ENCODE measurements around the gene RPS5.
A peak's percentile ranks its signal among the peaks of the same experiment; 100 is the strongest.

RPS5 gene

GRCh38 chr19:58408152-58409009, 21.3 kb downstream of the RPS5 start, which contains the start of gene ZNF584:
Gene ZNF584 (plus strand): TSS chr19:58408649. CDS start chr19:58409148, 499 bp downstream.
- TF ChIP-seq CTCF (IDR thresholded peaks at IDR 0.05; ENCODE audit: extremely low read depth, insufficient read depth, missing control alignments): peak; percentile 21
- DNase-seq (ENCODE audit: low spot score): peak; percentile 97
- in situ Hi-C loops (cut with MboI; ENCODE audit: low pct_unique_long_range_greater_than_20kb, low sequenced_read_pairs, unreplicated experiment): no loop called here

- no peak for DNase-seq (ENCODE audit: low spot score)
- in situ Hi-C loops (cut with MboI; ENCODE audit: low pct_unique_long_range_greater_than_20kb, low sequenced_read_pairs, unreplicated experiment): no loop called here
- no peak for TF ChIP-seq CTCF (IDR thresholded peaks at IDR 0.05; ENCODE audit: extremely low read depth, insufficient read depth, missing control alignments)
Measured at GRCh38 chr19:58409010-58409790, 22.1 kb downstream of the RPS5 start.

- in situ Hi-C loops (cut with MboI; ENCODE audit: low pct_unique_long_range_greater_than_20kb, low sequenced_read_pairs, unreplicated experiment): no loop called here
- DNase-seq (ENCODE audit: low spot score): no peak
- no peak for TF ChIP-seq CTCF (IDR thresholded peaks at IDR 0.05; ENCODE audit: extremely low read depth, insufficient read depth, missing control alignments)
Measured at GRCh38 chr19:58416604-58417003, 29.5 kb downstream of the RPS5 start.

- no peak for TF ChIP-seq CTCF (IDR thresholded peaks at IDR 0.05; ENCODE audit: extremely low read depth, insufficient read depth, missing control alignments)
- in situ Hi-C loops (cut with MboI; ENCODE audit: low pct_unique_long_range_greater_than_20kb, low sequenced_read_pairs, unreplicated experiment): no loop called here
- DNase-seq (ENCODE audit: low spot score): no peak
Measured at GRCh38 chr19:58417071-58417470, 30.0 kb downstream of the RPS5 start.

- TF ChIP-seq CTCF (IDR thresholded peaks at IDR 0.05; ENCODE audit: extremely low read depth, insufficient read depth, missing control alignments): no peak
- in situ Hi-C loops (cut with MboI; ENCODE audit: low pct_unique_long_range_greater_than_20kb, low sequenced_read_pairs, unreplicated experiment): no loop called here
Measured at GRCh38 chr19:58428617-58429016, 41.5 kb downstream of the RPS5 start.

GRCh38 chr19:58429745-58430144, 42.7 kb downstream of the RPS5 start:
- no peak for TF ChIP-seq CTCF (IDR thresholded peaks at IDR 0.05; ENCODE audit: extremely low read depth, insufficient read depth, missing control alignments)
- DNase-seq (ENCODE audit: low spot score): no peak
- in situ Hi-C loops (cut with MboI; ENCODE audit: low pct_unique_long_range_greater_than_20kb, low sequenced_read_pairs, unreplicated experiment): no loop called here

More at GRCh38 chr19:58428617-58429016, 41.5 kb downstream of the RPS5 start:
- DNase-seq (ENCODE audit: low spot score): no peak

All from GM13977 (cell line).